K562 (cell line): Measurements from ENCODE around the gene PATJ.

ENCODE experiments used
- BRF1 ChIP-seq: IDR thresholded peaks from 3 replicates; pipeline ENCODE4 v1.6.1; 2011; ENCODE audit warnings: borderline replicate concordance, mild to moderate bottlenecking; ENCODE audit not compliant: insufficient read length; ENCODE audit errors: extremely low read depth
- FOXA3 ChIP-seq, 2 experiments: fragments of 450-650 bp in 1 of 2; sonication (generic) in 1 of 2; formaldehyde crosslinking; IDR thresholded peaks in 1 of 2; conservative IDR thresholded peaks in 1 of 2; 2 replicates each; pipeline versions ENCODE4 v1.4.0 to v1.8.0; 2020 to 2022; ENCODE audit warnings: mild to moderate bottlenecking in 2 of 2, missing genetic modification reagents in 1 of 2
- PHF20 ChIP-seq: fragments of 450-650 bp; IDR thresholded peaks from 2 replicates; pipeline ENCODE4 v1.6.1; 2018; ENCODE audit not compliant: partially characterized antibody
- RB1 ChIP-seq: fragments of 450-650 bp; IDR thresholded peaks from 2 replicates; pipeline ENCODE4 v1.6.1; 2017; ENCODE audit warnings: low read depth, mild to moderate bottlenecking
- SP1 ChIP-seq: sonication (generic); formaldehyde crosslinking; IDR thresholded peaks from 2 replicates; pipeline ENCODE4 v1.8.1; 2022; ENCODE audit warnings: mild to moderate bottlenecking, missing genetic modification reagents
- TF ChIP-seq, protein P1 (sequence below), 3 experiments: IDR thresholded peaks in 2 of 3; conservative IDR thresholded peaks in 1 of 3; 2 replicates each; pipeline ENCODE4 v1.5.1; 2011 to 2012; ENCODE audit warnings: low read length in 3 of 3, mild to moderate bottlenecking in 3 of 3, control low read depth in 2 of 3, improper control_type of control experiment in 1 of 3, inconsistent platforms in 1 of 3, low read depth in 1 of 3, mixed read lengths in 1 of 3, moderate library complexity in 1 of 3; ENCODE audit not compliant: insufficient read depth in 2 of 3

- TF ChIP-seq FOXA3 (CRISPR knock-in tag; conservative IDR thresholded peaks at IDR 0.05 in 1 of 2, IDR thresholded peaks at IDR 0.05 in 1 of 2) (no peak), RB1 (no peak), SP1 (CRISPR knock-in tag) (no peak), PHF20 (no peak), BRF1 (no peak)
- TF ChIP-seq, protein P1, sequence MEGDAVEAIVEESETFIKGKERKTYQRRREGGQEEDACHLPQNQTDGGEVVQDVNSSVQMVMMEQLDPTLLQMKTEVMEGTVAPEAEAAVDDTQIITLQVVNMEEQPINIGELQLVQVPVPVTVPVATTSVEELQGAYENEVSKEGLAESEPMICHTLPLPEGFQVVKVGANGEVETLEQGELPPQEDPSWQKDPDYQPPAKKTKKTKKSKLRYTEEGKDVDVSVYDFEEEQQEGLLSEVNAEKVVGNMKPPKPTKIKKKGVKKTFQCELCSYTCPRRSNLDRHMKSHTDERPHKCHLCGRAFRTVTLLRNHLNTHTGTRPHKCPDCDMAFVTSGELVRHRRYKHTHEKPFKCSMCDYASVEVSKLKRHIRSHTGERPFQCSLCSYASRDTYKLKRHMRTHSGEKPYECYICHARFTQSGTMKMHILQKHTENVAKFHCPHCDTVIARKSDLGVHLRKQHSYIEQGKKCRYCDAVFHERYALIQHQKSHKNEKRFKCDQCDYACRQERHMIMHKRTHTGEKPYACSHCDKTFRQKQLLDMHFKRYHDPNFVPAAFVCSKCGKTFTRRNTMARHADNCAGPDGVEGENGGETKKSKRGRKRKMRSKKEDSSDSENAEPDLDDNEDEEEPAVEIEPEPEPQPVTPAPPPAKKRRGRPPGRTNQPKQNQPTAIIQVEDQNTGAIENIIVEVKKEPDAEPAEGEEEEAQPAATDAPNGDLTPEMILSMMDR (IDR thresholded peaks at IDR 0.05 in 2 of 3, conservative IDR thresholded peaks at IDR 0.05 in 1 of 3; ENCODE audit: insufficient read depth in 2 of 3, low read depth in 1 of 3, low read length in 3 of 3), result no peak
Measured at GRCh38 chr1:61781151-61781550, 38.9 kb downstream of the PATJ start.
